ENCODE results near the gene PAXX.
"Not testable (repeated sequence)": the region's sequence is repeated elsewhere in the genome, so short reads cannot be mapped to it uniquely, and the experiment has no call there.

The PAXX gene

GRCh38 chr9:137031904-137032640, 39.9 kb downstream of the PAXX start, which contains the start of gene FUT7:
TSS of gene FUT7 (minus strand) at chr9:137032088. CDS start at chr9:137031991, 97 bp downstream.
- no peak for DNase-seq (ENCODE audit: low read depth in 3 of 3)

DNA sequence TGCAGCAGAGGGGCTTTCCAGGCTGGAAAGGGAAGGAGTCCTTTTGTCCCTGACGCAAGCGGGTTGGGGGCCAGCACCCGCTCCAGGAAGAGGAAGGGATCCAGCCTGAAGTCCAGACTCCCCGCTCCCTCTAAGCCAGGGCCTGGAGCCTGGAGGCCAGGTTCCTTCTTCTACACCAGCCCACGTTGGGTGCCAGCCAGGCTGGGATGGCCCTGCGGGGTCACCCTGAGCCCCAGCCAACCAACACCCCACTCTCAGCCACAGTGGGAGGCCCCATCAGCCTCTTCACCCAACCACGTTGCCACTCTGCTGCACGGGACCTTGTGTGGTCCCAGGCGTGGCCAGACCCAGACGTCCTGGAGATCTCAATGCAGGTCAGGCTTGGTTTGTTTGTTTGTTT, 40.6 kb downstream of the PAXX start:
- no peak for DNase-seq (ENCODE audit: low read depth in 3 of 3)

DNA sequence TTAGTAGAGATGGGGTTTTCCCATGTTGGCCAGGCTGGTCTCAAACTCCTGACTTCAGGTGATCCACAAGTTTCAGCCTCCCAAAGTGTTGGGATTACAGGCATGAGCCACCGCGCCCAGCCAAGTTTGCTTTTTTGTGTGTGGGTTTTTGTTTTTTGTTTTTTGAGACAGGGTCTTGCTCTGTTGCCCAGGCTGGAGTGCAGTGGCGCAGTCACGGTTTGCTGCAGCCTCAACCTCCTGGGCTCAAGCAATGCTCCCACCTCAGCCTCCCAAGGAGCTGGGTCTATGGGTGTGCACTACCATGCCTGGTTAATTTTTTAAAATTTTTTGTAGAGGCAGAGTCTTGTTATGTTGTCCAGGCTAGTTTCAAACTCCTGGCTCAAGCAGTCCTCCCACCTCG, 41.3 kb downstream of the PAXX start:
- DNase-seq (ENCODE audit: low read depth in 3 of 3), result not testable (repeated sequence)

DNA sequence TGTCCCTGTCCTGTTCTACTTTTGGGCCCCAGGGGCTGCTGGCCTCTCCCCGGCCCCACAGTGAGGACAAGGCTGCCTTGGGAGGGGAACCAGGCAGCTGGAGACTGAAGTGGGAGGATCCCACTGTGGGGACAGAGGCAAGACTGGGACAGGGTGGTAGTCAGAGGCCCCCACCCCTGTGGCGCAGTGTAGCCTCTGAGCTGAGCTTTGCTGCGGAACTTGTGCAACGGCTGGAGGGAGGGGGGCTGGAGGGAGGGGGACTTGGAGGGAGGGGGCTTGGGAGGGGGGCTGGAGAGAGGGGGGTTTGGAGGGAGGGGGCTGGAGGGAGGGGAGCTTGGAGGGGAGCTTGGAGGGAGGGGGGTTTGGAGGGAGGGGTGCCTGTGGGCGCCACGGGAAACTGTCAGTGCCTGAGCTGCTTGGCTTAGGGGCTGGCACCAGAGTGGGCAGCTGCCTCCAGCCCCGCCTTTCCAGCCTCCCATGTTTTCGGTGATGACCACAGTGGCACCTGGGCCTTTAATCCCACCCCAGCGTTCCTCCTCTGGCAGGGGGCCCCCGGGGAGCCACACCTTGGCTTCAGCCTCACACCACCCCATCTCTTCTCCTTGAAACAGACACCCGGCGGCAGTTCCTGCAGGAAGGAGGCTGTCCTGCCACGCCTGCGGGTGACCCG, 42.0 kb downstream of the PAXX start:
- no peak for DNase-seq (ENCODE audit: low read depth in 3 of 3)

DNA sequence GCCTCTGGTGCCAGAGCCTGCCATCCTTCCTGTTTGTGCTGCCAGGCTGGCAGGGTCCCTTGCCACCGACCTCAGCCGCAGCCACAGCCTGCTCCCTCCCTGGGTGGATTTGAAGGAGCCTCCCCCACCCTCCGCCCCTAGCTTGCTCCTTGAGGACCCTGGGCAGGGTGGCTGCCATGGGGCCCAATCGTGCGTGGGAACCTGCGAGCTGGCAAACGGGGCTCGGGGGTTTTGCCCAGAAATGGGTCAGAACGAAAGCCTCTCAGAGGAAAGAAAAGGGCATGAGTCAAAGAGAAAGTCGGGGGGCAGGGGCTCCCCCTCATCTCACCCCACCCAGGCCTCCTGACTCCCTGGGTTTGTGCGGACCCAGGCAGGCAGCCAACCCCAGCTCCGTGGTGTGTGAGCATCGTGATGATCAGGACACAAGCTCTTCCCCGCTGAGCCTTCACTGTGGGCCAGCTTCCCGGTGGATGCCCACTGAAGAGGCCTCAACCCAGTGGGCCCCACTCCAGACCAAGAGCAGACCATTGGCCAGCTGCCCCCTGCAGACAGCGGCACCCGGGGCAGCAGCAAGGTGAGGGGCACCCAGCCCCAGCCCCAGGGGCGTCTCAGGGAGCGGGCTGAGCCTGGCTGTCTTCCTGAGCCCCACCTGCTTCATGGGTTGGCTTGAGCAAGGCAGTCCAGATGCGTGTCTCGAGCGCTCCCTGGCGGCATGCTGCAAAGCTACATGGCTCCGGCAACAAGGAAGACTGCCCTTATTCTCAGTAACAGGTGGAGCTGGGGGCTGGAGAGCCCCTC, 42.7 kb downstream of the PAXX start:
- peak; percentile 72 to 86 (median 77) for DNase-seq (ENCODE audit: low read depth in 3 of 3)

GRCh38 chr9:137035507-137035834, 43.2 kb downstream of the PAXX start:
- no peak for DNase-seq (ENCODE audit: low read depth in 3 of 3)

- DNase-seq (ENCODE audit: low read depth in 3 of 3), result no peak
Observed at GRCh38 chr9:137035937-137036336, 43.7 kb downstream of the PAXX start.

- no peak for DNase-seq (ENCODE audit: low read depth in 3 of 3)
Observed at GRCh38 chr9:137037035-137037434, 44.8 kb downstream of the PAXX start.

DNA sequence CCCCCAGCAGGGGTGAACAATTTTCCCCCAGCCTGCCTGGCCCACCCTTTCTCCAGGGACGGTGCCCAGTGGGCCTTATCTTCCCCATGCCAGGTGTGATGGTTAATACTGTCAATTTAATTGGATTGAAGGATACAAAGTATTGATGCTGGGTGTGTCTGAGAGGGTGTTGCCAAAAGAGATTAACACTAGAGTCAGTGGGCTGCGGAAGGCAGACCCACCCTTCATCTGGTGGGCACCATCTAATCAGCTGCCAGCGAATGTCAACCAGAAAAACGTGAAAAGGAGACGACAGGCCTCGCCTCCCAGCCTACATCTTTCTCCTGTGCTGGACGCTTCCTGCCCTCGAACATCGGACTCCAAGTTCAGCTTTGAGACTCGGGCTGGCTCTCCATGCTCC, 45.3 kb downstream of the PAXX start:
- DNase-seq (ENCODE audit: low read depth in 3 of 3), result no peak

DNA sequence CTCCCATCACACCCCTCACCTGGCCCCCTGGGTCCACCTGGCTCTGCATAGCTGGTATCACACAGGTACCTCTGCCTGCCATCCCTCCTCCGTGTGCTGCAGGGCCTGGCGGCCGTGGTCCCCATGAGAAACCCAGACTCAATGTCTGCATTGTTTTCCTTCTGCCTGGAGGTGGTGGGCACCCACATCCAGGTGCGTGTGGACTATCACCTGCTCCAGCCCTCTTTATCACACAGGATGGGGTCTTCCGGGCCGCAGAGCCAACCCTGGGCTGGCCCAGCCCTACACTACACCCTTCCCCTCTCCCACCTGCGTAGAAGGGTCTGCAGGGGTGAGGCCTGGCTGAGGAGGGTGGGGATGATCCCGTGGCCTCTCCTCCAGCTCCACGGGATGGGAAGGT, 46.7 kb downstream of the PAXX start:
- DNase-seq (ENCODE audit: low read depth in 3 of 3), result no peak

GRCh38 chr9:137039611-137040366, 47.6 kb downstream of the PAXX start:
- DNase-seq (ENCODE audit: low read depth in 3 of 3), result no peak

DNA sequence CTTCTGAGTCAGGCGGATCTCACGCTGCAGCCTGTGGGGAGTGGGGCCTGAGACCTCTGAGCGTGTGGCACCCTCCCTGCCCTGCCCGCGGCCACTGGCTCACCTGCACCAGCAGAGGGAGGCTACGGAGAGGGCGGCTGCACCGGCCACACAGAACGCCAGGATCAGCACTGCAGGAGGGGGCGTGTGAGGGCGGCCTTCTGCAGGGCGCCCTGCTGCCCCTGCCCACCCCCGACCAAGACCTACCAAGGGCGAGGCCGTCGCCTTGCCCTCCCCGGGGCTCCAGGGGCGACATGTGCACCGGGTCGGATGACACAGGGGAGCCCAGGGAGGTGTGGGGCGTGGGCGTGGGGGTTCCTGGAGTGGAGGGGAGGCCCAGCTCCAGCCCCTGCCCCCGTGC, 48.3 kb downstream of the PAXX start:
- DNase-seq (ENCODE audit: low read depth in 3 of 3), result no peak

DNA sequence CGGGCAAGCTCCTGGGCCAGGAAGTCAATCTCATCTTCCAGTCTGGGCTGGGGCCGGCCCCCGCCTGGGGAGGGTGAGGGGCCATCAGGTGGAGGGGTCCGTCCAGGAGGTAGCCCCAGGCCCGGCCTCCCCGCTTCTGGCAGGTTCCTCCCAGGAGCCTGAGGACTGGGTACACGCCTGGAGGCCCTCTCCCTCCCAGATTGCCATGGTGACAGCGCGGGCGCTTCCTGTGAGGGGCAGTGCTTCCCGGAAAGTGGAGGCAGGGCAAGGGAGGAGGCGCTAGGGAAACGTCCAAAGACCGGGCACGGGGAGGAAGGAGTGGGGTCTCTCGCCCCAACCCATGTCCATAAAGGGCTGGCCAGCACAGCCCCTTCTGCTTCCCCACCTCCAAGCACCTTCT, 48.9 kb downstream of the PAXX start:
- DNase-seq (ENCODE audit: low read depth in 3 of 3), result no peak

DNA sequence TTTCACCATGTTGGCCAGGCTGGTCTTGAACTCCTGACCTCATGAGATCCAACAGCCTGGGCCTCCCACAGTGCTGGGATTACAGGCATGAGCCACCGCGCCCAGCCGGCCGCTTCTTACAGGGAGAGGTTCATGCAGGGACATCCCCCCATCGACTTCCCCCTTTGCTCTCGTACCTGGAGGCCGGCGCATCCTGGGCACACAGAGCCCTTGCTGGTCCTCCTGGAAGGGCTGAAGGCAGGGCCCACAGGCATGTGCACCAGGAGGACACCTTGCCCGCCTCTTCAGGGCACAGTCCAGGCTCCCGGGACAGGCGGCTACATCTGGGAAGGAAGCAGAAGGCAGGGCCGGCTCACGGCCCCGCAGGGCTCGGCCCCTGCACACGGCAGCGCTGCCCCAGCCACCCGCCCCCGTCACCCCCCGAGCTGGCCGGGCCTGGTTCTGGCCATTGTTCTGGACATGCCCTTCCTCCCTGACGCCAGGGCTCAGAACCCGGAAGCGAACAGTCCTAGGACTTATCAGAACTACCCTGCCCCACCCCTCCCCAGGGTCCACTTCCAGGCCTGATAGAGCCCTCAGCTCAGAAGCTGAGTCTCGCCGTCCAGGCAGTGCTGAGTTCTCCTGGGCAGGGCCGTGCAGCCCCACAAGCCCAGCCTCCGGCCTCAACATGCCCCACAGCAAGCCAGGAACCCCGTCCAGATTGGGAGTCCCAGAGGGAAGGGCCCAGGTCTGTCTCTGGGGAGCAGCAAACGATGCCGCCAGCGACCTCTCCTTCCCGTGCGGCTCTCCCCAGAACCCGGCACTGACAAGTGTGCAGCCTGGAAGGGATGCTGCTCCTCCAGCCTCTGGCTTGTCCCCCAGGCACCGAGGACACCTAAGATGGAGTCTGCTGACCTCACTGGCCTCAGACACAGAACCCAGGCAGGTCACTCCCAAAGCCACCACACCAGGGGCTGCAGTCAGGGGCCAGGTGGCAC, 50.8 kb downstream of the PAXX start:
- DNase-seq (ENCODE audit: low read depth in 3 of 3), result no peak

Measured in stimulated activated CD4-positive, alpha-beta T cell treated with anti-CD3 and anti-CD28 coated beads, TNF-alpha, amount 100 ng/mL, for 48 hours (primary cell).